ENCODE results near the gene ZNHIT2. TPM values are rescaled to one million over a fixed set of nuclear protein-coding genes. Genes with fewer than 3 reads are reported as not detected.

Gene ZNHIT2
- total and polyA plus RNA-seq, 2 of the 13 experiments (the other 11 are each of a cell fraction or from before 2014, with no cell fraction given), result 1.1 to 6.5 TPM

- TF ChIP-seq PRDM10 (CRISPR knock-in tag; IDR thresholded peaks at IDR 0.05; ENCODE audit: low read depth) (peak; percentile 58; the same call in 1 of the 2 replicates), EP300 (IDR thresholded peaks at IDR 0.05; ENCODE audit: low read depth in 2 of 2, low read length in 2 of 2) (0 out of 4 replicates have a peak, but pooled peaks of 1 of the 2 experiments have one; percentile 40), EP300 (CRISPR knock-in tag; IDR thresholded peaks at IDR 0.05; ENCODE audit: borderline replicate concordance) (peak; percentile 43; the same call in 1 of the 2 replicates), KLF13 (CRISPR knock-in tag; IDR thresholded peaks at IDR 0.05) (no peak), MXD4 (CRISPR knock-in tag; IDR thresholded peaks at IDR 0.05) (peak; percentile 86), RORA (CRISPR knock-in tag; IDR thresholded peaks at IDR 0.05) (no peak), ZNF704 (CRISPR knock-in tag; IDR thresholded peaks at IDR 0.05; ENCODE audit: borderline replicate concordance) (0 out of 2 replicates have a peak, but pooled peaks have one; percentile 52), ZNF83 (CRISPR knock-in tag; IDR thresholded peaks at IDR 0.05; ENCODE audit: borderline replicate concordance) (peak; percentile 68; the same call in 1 of the 2 replicates), MIXL1 (CRISPR knock-in tag; IDR thresholded peaks at IDR 0.05) (no peak; the same call in 1 of the 2 replicates), DMAP1 (CRISPR knock-in tag; IDR thresholded peaks at IDR 0.05) (peak; percentile 98), ZNF367 (CRISPR knock-in tag; IDR thresholded peaks at IDR 0.05; ENCODE audit: borderline replicate concordance) (no peak), KDM5B (CRISPR knock-in tag; IDR thresholded peaks at IDR 0.05; ENCODE audit: borderline replicate concordance) (no peak; the same call in 1 of the 2 replicates), ZNF256 (CRISPR knock-in tag; conservative IDR thresholded peaks at IDR 0.05) (no peak), SRSF1 (optimal IDR thresholded peaks at IDR 0.05; ENCODE audit: low read depth, low read length) (peak; percentile 80)
- TF ChIP-seq, protein P1, sequence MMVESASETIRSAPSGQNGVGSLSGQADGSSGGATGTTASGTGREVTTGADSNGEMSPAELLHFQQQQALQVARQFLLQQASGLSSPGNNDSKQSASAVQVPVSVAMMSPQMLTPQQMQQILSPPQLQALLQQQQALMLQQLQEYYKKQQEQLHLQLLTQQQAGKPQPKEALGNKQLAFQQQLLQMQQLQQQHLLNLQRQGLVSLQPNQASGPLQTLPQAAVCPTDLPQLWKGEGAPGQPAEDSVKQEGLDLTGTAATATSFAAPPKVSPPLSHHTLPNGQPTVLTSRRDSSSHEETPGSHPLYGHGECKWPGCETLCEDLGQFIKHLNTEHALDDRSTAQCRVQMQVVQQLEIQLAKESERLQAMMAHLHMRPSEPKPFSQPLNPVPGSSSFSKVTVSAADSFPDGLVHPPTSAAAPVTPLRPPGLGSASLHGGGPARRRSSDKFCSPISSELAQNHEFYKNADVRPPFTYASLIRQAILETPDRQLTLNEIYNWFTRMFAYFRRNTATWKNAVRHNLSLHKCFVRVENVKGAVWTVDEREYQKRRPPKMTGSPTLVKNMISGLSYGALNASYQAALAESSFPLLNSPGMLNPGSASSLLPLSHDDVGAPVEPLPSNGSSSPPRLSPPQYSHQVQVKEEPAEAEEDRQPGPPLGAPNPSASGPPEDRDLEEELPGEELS (CRISPR knock-in tag; IDR thresholded peaks at IDR 0.05), result peak; percentile 41; the same call in 1 of the 2 replicates
- TF ChIP-seq, protein P2, sequence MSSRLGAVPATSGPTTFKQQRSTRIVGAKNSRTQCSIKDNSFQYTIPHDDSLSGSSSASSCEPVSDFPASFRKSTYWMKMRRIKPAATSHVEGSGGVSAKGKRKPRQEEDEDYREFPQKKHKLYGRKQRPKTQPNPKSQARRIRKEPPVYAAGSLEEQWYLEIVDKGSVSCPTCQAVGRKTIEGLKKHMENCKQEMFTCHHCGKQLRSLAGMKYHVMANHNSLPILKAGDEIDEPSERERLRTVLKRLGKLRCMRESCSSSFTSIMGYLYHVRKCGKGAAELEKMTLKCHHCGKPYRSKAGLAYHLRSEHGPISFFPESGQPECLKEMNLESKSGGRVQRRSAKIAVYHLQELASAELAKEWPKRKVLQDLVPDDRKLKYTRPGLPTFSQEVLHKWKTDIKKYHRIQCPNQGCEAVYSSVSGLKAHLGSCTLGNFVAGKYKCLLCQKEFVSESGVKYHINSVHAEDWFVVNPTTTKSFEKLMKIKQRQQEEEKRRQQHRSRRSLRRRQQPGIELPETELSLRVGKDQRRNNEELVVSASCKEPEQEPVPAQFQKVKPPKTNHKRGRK (CRISPR knock-in tag; IDR thresholded peaks at IDR 0.05), result no peak
- TF ChIP-seq, protein P3, sequence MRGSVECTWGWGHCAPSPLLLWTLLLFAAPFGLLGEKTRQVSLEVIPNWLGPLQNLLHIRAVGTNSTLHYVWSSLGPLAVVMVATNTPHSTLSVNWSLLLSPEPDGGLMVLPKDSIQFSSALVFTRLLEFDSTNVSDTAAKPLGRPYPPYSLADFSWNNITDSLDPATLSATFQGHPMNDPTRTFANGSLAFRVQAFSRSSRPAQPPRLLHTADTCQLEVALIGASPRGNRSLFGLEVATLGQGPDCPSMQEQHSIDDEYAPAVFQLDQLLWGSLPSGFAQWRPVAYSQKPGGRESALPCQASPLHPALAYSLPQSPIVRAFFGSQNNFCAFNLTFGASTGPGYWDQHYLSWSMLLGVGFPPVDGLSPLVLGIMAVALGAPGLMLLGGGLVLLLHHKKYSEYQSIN (CRISPR knock-in tag; IDR thresholded peaks at IDR 0.05; ENCODE audit: borderline replicate concordance), result no peak
Observed at GRCh38 chr11:65083834-65084597, 33.5 kb downstream of the ZNHIT2 start, which contains the start of the genes CDCA5 and ZFPL1 (continued).
